Endothelial cell of umbilical vein (primary cell): ENCODE data around the gene ATP1B1.

Experiments used
- CTCF ChIP-seq, 2 donors: IDR thresholded peaks; 1 replicate in 1 of 2; 2 replicates in 1 of 2; pipeline ENCODE4 v1.5.1; 2011; ENCODE audit warnings: low read length in 2 of 2, mild to moderate bottlenecking in 2 of 2, moderate library complexity in 2 of 2, control low read depth in 1 of 2, inconsistent platforms in 1 of 2, low read depth in 1 of 2; ENCODE audit not compliant: insufficient read depth in 1 of 2; ENCODE audit errors: extremely low read depth in 1 of 2
- EZH2 ChIP-seq: IDR thresholded peaks from 2 replicates; pipeline ENCODE4 v1.6.1; 2012; ENCODE audit warnings: borderline replicate concordance, low read depth, mild to moderate bottlenecking, moderate library complexity, low read length, inconsistent platforms; ENCODE audit not compliant: severe bottlenecking
- FOS ChIP-seq: IDR thresholded peaks from 2 replicates; pipeline ENCODE4 v1.6.1; 2011; ENCODE audit warnings: mild to moderate bottlenecking, low read length, moderate library complexity, borderline replicate concordance; ENCODE audit not compliant: insufficient read depth
- JUN ChIP-seq: IDR thresholded peaks from 2 replicates; pipeline ENCODE4 v1.6.1; 2011; ENCODE audit warnings: borderline replicate concordance, low read depth; ENCODE audit not compliant: insufficient read length, insufficient read depth
- MAX ChIP-seq: IDR thresholded peaks from 2 replicates; pipeline ENCODE4 v1.6.1; 2011; ENCODE audit not compliant: insufficient read depth, insufficient read length
- MYC ChIP-seq: IDR thresholded peaks from one replicate; pipeline ENCODE4 v1.6.1; 2011; ENCODE audit warnings: mild to moderate bottlenecking, low read depth, low read length
- POLR2A ChIP-seq: IDR thresholded peaks from 2 replicates; pipeline ENCODE4 v1.6.1; 2012; ENCODE audit warnings: low read depth, mild to moderate bottlenecking, control low read depth, low read length
- POLR2AphosphoS5 ChIP-seq: IDR thresholded peaks from 2 replicates; pipeline ENCODE4 v1.6.1; 2012; ENCODE audit warnings: low read depth, mild to moderate bottlenecking, control low read depth, low read length, moderate library complexity; ENCODE audit not compliant: insufficient read depth

- TF ChIP-seq CTCF (IDR thresholded peaks at IDR 0.05; ENCODE audit: extremely low read depth in 1 of 2, insufficient read depth in 1 of 2, low read depth in 1 of 2, low read length in 2 of 2), result no peak
- TF ChIP-seq POLR2A, result no peak
- no peak for TF ChIP-seq EZH2
- TF ChIP-seq POLR2AphosphoS5, result no peak
- TF ChIP-seq MAX, result no peak
- no peak for TF ChIP-seq FOS
- no peak for TF ChIP-seq MYC
- TF ChIP-seq JUN, result no peak
Measured at GRCh38 chr1:169121146-169121923, 14.8 kb downstream of the ATP1B1 start.
